GM12891 (cell line): ENCODE data around the gene HMHB1.

ENCODE experiments used
- POLR2A ChIP-seq: IDR thresholded peaks from 2 replicates; pipeline ENCODE4 v1.6.1; 2011; ENCODE audit warnings: low read depth, low read length, control low read depth
- POLR2AphosphoS5 ChIP-seq: IDR thresholded peaks from 2 replicates; pipeline ENCODE4 v1.6.1; 2011; ENCODE audit warnings: low read depth, low read length, control low read depth
- TAF1 ChIP-seq: IDR thresholded peaks from 2 replicates; pipeline ENCODE4 v1.6.1; 2011; ENCODE audit warnings: low read depth, low read length, control low read depth

GRCh38 chr5:143805861-143806260 lies 6.1 kb upstream of the HMHB1 start:
- TF ChIP-seq POLR2A (no peak), POLR2AphosphoS5 (no peak), TAF1 (no peak)
